Stomach smooth muscle (tissue), 2 donors: ENCODE results near the gene DNASE1L1.

Experiments
- H3K27ac ChIP-seq: one replicate; pipeline ENCODE4 v1.7.0; 2013; ENCODE audit warnings: mild to moderate bottlenecking, low read length, inconsistent platforms
- H3K27me3 ChIP-seq, 2 donors: one replicate each; pipeline ENCODE4 v1.7.0; 2013; ENCODE audit warnings: low read length in 2 of 2; ENCODE audit not compliant: insufficient read depth in 2 of 2, control insufficient read depth in 1 of 2
- H3K36me3 ChIP-seq, 2 donors: one replicate each; pipeline ENCODE4 v1.7.0; 2013; ENCODE audit warnings: low read length in 2 of 2; ENCODE audit not compliant: control insufficient read depth in 2 of 2, insufficient read depth in 2 of 2
- H3K4me1 ChIP-seq: one replicate; pipeline ENCODE4 v1.7.0; 2013; ENCODE audit warnings: low read length; ENCODE audit not compliant: control insufficient read depth, insufficient read depth
- H3K4me3 ChIP-seq, 2 donors: one replicate each; pipeline ENCODE4 v1.7.0; 2013; ENCODE audit warnings: low read length in 2 of 2
- H3K9ac ChIP-seq, 2 donors: one replicate each; pipeline ENCODE4 v1.7.0; 2013; ENCODE audit warnings: low read length in 2 of 2, mild to moderate bottlenecking in 1 of 2
- H3K9me3 ChIP-seq, 2 donors: one replicate each; pipeline ENCODE4 v1.7.0; 2013; ENCODE audit warnings: low read length in 2 of 2; ENCODE audit not compliant: control insufficient read depth in 2 of 2
- donor health status: healthy.
- donor health status: Pancreatic carcinoma.

The DNASE1L1 gene

DNA sequence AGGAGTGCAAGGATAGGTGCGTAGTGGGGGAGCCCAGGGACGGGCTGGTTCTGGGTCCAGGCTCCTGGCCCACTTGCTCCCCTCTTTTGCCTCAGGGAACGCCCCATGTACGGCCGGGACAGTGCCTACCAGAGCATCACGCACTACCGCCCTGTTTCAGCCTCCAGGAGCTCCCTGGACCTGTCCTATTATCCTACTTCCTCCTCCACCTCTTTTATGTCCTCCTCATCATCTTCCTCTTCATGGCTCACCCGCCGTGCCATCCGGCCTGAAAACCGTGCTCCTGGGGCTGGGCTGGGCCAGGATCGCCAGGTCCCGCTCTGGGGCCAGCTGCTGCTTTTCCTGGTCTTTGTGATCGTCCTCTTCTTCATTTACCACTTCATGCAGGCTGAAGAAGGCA, 28.3 kb downstream of the DNASE1L1 start:
- Histone ChIP-seq H3K9ac (peak overlapping the region; percentile 93 to 96), H3K4me1 (peaks cover 46% of the 10 kb centered on the region), H3K27ac (peak overlapping the region; percentile 98), H3K4me3 (peak overlapping the region; percentile 71 to 76), H3K36me3 (no peaks in the 10 kb centered on the region), H3K9me3 (no peaks in the 10 kb centered on the region), H3K27me3 (peaks cover 0 to 14% of the 10 kb centered on the region in 2 donors)

DNA sequence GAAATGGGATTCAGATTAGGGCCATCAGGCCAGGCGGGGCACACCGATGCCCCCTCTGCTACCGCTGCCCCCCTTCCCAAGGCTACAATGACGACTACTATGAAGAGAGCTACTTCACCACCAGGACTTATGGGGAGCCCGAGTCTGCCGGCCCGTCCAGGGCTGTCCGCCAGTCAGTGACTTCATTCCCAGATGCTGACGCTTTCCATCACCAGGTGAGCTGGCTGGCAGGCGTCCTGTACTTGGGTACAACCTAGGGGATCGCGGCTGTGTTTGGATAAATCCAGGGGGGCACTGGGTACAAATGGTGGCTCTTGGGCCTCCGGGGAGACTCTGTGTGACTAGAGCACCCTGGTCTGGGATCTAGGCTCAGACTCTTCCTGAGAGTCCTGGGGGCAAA, 28.9 kb downstream of the DNASE1L1 start:
- H3K4me1 ChIP-seq, result peaks cover 46% of the 10 kb centered on the region
- peak overlapping the region; percentile 93 to 96 for H3K9ac ChIP-seq
- H3K27ac ChIP-seq, result peak overlapping the region; percentile 98
- H3K27me3 ChIP-seq, result peaks cover 0 to 14% of the 10 kb centered on the region in 2 donors
- H3K4me3 ChIP-seq, result peak overlapping the region; percentile 71 to 76
- no peaks in the 10 kb centered on the region for H3K36me3 ChIP-seq
- H3K9me3 ChIP-seq, result no peaks in the 10 kb centered on the region

- Histone ChIP-seq H3K36me3 (no peaks in the 10 kb centered on the region), H3K9me3 (no peaks in the 10 kb centered on the region), H3K9ac (peak overlapping the region; percentile 93 to 96), H3K4me1 (peaks cover 49% of the 10 kb centered on the region), H3K27me3 (peaks cover 0 to 13% of the 10 kb centered on the region in 2 donors), H3K4me3 (peak overlapping the region; percentile 71 to 76), H3K27ac (peak overlapping the region; percentile 98)
Observed at GRCh38 chrX:154379569-154379951, 29.5 kb downstream of the DNASE1L1 start.

GRCh38 chrX:154378799-154379568, 30.1 kb downstream of the DNASE1L1 start, which contains the start of gene EMD:
EMD (plus strand) TSS chrX:154379295; CDS start chrX:154379485, 190 bp downstream.
- H3K36me3 ChIP-seq, result no peaks in the 10 kb centered on the region
- H3K27ac ChIP-seq, result peak within 1 kb of the TSS; percentile 98
- no peaks in the 10 kb centered on the region for H3K9me3 ChIP-seq
- H3K9ac ChIP-seq, result peak within 1 kb of the TSS; percentile 93 to 96
- H3K4me1 ChIP-seq, result peaks cover 44% of the 10 kb centered on the region
- peak within 1 kb of the TSS; percentile 71 to 76 for H3K4me3 ChIP-seq
- peaks cover 0 to 10% of the 10 kb centered on the region in 2 donors for H3K27me3 ChIP-seq

DNA sequence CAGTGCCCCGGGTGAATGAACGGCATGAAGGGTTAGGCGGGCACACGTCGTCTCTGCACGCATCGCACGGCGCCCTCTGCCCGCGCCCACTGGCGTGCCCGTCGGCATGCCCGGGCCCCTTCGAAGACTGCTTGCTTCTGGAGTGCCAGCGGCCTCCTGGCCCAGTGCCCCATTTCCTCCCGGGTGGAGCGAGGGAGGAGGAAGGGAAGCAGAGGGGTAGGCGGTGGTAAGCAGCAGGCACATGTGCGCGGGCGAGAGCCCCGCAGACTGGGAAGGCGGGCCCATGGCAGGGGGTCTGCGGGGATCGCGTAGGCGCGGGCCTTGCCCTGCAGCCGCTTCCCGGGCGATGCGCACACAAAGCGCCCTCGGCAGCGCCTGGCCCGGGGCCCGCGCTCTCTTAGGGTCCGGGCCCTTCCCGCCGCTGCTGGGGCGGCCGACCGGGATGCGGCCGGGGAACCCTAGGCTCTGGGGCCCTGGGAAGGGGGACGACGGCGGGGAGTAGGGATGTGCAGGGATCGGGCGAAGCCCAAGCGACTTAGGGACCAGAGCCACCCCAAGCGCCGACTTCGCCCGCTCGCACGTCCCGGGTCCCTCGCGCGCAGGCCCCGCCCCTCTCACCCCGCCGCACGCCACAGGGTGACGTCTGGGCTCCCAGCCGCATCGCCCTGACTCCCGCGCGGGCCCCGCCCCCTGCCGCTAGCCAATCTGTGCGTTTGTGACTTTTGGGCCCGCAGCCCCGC, 30.8 kb downstream of the DNASE1L1 start:
- Histone ChIP-seq H3K9me3 (no peaks in the 10 kb centered on the region), H3K9ac (peak overlapping the region; percentile 78), H3K36me3 (no peaks in the 10 kb centered on the region), H3K27ac (peak overlapping the region; percentile 97), H3K4me3 (peak overlapping the region; percentile 25 to 65), H3K4me1 (peaks cover 42% of the 10 kb centered on the region), H3K27me3 (peaks cover 0 to 6% of the 10 kb centered on the region in 2 donors)

DNA sequence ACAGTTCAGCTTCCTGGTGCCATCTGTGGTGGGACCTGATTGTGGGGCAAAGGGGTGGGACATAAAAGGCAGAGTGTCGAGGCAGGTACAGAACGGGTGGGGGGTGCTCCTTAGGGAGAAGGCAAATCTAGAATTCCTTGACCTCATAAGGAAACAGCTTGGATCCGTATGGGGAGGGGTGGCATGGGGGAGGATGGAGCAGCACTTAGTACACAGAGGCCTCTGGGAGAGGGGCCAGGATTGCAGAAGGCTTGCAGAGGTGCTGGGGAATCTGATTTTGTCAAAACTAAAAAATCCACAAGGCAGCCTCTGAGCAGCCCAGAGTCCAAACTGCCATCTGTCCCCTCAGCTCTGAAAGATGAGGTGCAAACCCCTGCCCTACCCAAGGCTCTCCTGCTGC, 32.3 kb downstream of the DNASE1L1 start:
- no peaks in the 10 kb centered on the region for H3K9me3 ChIP-seq
- peak overlapping the region; percentile 97 for H3K27ac ChIP-seq
- H3K4me1 ChIP-seq, result peaks cover 39% of the 10 kb centered on the region
- H3K36me3 ChIP-seq, result peaks cover 2 to 11% of the 10 kb centered on the region in 2 donors
- peak overlapping the region; percentile 78 for H3K9ac ChIP-seq
- peaks cover 0 to 8% of the 10 kb centered on the region in 2 donors for H3K27me3 ChIP-seq
- H3K4me3 ChIP-seq, result peak overlapping the region in 1 of 2 donors; percentile 35

DNA sequence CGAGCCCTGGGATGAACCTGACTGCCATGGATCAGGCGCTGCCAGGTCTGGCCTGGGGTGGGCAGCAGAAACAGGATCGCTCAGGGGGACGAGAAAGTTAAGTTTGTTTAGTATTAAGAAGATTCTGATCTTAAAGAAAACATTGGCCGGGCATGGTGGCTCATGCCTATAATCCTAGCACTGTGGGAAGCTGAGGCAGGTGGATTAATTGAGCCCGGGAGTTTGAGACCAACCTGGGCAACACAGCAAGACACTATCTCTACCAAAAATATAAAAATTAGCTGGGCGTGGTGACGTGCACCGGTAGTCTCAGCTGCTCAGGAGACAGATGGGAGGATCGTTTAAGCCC, 33.9 kb downstream of the DNASE1L1 start:
- H3K27ac ChIP-seq, result peak overlapping the region; percentile 97
- peaks cover 2 to 13% of the 10 kb centered on the region in 2 donors for H3K36me3 ChIP-seq
- peaks cover 28% of the 10 kb centered on the region for H3K4me1 ChIP-seq
- H3K9me3 ChIP-seq, result no peaks in the 10 kb centered on the region
- peak overlapping the region; percentile 85 to 87 for H3K9ac ChIP-seq
- H3K4me3 ChIP-seq, result peak overlapping the region; percentile 25 to 63
- H3K27me3 ChIP-seq, result peaks cover 0 to 9% of the 10 kb centered on the region in 2 donors

DNA sequence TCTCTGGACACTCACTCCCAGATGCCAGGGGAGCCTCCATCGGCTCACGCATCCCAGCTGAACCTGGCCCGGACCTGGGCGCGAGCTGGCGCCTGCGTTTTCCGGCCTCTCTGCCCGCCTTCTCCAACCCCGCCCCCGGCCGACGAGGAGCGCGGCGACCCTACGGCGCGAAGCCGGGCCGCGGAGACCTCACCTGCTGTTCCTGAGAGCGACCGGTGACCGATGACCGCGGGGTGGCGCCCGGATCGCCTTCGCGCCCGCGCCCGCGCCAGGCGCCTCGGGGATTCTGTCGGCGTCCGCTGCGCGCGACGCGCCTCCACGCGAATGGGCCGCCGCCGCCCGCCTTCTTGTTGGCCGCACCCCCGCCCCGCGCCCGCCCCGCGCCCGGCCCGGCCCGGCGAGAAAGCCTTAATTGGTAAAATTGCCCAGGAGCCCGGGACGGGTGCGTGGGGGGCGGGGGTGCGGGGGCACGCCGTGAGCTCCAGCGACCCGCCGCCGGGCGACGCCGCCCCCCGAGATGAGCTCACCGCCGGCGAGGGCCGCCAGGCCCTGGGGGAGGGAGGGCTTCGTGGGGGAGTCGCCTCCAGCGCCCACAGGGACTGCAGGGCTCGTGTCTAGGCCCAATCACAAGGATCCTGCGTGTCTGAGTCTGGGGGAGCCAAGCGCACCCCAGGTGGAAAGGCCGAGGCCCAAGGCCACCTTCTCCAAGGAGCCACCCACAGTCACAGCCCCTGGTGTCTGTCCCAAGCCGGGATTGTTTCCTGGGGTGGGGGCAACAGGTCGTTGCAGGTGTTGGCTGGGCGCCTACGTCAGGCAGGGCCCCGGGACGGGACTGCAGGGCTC, 34.5 kb downstream of the DNASE1L1 start, which contains the start of gene FLNA:
Gene FLNA, minus strand, starts transcription at position 322 of the 843 bp plus-strand sequence. CDS start 3,389 bp downstream, outside the sequence.
- H3K27ac ChIP-seq, result peak within 1 kb of the TSS; percentile 99
- peaks cover 0 to 10% of the 10 kb centered on the region in 2 donors for H3K27me3 ChIP-seq
- H3K9me3 ChIP-seq, result no peaks in the 10 kb centered on the region
- H3K4me3 ChIP-seq, result peak within 1 kb of the TSS; percentile 88 to 89
- H3K36me3 ChIP-seq, result peaks cover 4 to 16% of the 10 kb centered on the region in 2 donors
- H3K9ac ChIP-seq, result peak within 1 kb of the TSS; percentile 99
- H3K4me1 ChIP-seq, result peaks cover 25% of the 10 kb centered on the region

GRCh38 chrX:154373340-154374306, 35.4 kb downstream of the DNASE1L1 start:
- peaks cover 0 to 10% of the 10 kb centered on the region in 2 donors for H3K27me3 ChIP-seq
- peak overlapping the region; percentile 99 for H3K27ac ChIP-seq
- no peaks in the 10 kb centered on the region for H3K9me3 ChIP-seq
- peak overlapping the region; percentile 88 to 89 for H3K4me3 ChIP-seq
- peaks cover 4 to 16% of the 10 kb centered on the region in 2 donors for H3K36me3 ChIP-seq
- H3K9ac ChIP-seq, result peak overlapping the region; percentile 99
- H3K4me1 ChIP-seq, result peaks cover 30% of the 10 kb centered on the region
